ENCODE data around the gene FAM222B.

- TF ChIP-seq, protein P1, sequence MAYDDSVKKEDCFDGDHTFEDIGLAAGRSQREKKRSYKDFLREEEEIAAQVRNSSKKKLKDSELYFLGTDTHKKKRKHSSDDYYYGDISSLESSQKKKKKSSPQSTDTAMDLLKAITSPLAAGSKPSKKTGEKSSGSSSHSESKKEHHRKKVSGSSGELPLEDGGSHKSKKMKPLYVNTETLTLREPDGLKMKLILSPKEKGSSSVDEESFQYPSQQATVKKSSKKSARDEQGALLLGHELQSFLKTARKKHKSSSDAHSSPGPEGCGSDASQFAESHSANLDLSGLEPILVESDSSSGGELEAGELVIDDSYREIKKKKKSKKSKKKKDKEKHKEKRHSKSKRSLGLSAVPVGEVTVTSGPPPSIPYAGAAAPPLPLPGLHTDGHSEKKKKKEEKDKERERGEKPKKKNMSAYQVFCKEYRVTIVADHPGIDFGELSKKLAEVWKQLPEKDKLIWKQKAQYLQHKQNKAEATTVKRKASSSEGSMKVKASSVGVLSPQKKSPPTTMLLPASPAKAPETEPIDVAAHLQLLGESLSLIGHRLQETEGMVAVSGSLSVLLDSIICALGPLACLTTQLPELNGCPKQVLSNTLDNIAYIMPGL (CRISPR knock-in tag; IDR thresholded peaks at IDR 0.05; ENCODE audit: borderline replicate concordance): no peak
- TF ChIP-seq, protein P2, sequence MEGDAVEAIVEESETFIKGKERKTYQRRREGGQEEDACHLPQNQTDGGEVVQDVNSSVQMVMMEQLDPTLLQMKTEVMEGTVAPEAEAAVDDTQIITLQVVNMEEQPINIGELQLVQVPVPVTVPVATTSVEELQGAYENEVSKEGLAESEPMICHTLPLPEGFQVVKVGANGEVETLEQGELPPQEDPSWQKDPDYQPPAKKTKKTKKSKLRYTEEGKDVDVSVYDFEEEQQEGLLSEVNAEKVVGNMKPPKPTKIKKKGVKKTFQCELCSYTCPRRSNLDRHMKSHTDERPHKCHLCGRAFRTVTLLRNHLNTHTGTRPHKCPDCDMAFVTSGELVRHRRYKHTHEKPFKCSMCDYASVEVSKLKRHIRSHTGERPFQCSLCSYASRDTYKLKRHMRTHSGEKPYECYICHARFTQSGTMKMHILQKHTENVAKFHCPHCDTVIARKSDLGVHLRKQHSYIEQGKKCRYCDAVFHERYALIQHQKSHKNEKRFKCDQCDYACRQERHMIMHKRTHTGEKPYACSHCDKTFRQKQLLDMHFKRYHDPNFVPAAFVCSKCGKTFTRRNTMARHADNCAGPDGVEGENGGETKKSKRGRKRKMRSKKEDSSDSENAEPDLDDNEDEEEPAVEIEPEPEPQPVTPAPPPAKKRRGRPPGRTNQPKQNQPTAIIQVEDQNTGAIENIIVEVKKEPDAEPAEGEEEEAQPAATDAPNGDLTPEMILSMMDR (IDR thresholded peaks at IDR 0.05): no peak
Observed at GRCh38 chr17:28881533-28882056, 39.0 kb upstream of the FAM222B start.

Data from A549 (cell line).